ENCODE results near the gene BRD8.
"Not testable (repeated sequence)": the region's sequence is repeated elsewhere in the genome, so short reads cannot be mapped to it uniquely, and the experiment has no call there.

BRD8 gene

DNA sequence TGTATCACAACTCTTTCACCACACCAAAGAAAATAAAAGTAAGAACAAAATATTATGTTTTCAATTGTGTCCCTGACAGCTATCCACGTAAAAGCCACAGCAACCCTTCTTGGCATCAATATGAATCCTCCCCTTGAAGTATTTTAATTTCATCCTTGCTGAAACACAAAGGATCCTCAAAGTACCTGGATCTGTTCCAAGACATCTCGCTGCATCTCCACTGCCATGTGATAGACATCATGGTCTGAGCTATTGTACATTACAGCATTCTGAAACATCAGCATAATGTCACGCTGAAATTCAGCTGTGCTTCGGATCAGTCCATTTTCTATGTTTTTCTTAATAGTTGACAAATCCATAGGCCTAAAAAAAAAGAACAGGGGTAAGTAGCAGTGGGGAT, 17.7 kb downstream of the BRD8 start:
- DNase-seq = no peak

DNA sequence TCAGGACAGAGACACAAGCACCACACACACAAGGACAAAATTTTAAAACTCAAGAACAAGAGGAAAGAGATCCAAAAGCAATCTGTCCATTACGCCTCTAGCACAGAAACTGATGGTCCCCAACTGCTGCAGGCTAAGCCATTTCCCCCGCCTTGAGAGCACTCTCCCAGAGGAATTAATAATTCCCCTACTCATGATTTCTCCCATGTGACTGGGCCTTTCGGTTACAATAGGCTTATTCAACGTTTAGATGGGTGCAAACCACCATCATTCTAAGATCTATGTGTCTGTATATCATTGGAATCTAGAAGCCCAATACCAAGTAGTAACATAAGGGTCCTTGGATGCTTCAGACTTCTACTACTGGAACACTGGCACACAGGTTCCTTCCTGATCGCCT, 18.8 kb downstream of the BRD8 start:
- DNase-seq = no peak

DNA sequence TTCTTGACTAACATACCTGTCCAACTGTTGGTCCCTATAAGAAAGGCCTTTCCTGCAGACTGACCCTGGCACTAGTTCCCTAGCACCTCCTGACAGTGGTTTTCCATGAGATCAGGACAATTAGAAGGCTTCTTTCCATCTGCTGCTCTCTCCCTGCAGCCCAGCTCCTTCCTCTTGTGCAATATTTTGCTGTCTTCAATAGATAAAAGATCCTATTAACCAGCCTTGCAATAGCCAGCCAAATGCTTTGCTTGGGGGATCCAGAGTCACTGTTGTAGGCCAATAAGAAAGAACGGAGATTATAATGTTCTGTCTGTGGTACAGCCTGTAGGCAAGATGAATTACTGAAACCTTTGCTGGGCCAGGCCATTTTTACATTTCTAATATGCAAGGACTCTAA, 20.8 kb downstream of the BRD8 start:
- DNase-seq = no peak

DNA sequence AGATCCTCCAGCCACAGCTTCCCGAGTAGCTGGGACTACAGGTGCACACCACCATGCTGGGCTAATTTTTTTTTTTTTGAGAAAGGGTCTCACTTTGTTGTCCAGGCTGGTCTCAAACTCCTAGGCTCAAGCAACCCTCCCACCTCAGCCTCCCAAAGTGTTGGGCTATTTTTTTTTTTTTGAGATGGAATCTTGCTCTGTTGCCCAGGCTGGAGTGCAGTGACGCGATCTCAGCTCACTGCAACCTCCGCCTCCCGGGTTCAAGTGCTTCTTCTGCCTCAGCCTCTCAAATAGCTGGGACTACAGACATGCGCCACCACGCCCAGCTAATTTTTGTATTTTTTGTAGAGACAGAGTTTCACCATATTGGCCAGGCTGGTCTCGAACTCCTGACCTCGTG, 22.5 kb downstream of the BRD8 start:
- not testable (repeated sequence) for DNase-seq

DNA sequence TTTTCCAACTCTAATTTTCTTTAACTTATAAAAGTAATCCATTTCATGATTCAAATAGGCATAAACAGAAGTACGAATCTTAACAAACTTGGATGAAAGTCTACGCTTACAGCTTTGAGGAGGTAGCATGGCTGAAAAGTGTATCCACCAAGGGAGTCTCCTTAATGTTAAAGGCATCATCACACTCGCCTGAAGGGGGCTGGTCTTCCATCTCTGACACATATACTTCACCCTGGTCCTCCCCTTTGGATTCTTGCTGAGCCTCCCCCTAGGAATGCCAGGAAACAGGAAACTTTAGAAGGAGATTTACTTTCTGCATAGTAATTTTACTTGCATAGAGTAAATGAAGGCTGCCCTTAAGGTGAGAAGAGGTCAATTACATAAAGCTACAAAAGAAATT, 28.9 kb downstream of the BRD8 start:
- DNase-seq = no peak

DNA sequence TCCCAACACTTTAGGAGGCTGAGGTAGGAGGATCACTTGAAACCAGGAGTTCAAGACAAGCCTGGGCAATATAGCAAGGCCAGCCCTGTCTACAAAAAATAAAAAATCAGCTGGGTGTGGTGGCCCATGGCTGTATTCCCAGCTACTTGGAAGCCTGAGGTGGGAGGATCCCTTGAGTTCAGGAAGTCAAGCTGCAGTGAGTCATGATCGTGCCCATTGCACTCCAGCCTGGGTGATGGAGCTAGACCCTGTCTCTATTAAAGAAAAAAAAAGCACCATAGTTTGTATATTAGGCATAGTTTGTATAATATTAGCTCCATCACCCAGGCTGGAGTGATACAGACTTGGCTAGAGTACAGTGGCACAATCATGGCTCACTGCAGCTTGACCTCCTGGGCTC, 29.6 kb downstream of the BRD8 start:
- no peak for DNase-seq

DNA sequence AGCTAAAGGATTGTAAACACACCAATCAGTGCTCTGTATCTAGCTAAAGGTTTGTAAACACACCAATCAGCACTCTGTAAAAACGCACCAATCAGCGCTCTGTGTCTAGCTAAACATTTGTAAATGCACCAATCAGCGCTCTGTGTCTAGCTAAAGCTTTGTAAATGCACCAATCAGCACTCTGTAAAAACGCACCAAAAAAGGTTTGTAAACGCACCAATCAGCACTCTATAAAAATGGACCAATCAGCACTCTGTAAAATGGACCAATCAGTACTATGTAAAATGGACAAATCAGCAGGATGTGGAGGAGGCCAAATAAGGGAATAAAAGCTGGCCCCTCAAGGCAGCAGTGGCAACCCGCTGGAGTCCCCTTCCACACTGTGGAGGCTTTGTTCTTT, 34.9 kb downstream of the BRD8 start:
- DNase-seq = not testable (repeated sequence)

DNA sequence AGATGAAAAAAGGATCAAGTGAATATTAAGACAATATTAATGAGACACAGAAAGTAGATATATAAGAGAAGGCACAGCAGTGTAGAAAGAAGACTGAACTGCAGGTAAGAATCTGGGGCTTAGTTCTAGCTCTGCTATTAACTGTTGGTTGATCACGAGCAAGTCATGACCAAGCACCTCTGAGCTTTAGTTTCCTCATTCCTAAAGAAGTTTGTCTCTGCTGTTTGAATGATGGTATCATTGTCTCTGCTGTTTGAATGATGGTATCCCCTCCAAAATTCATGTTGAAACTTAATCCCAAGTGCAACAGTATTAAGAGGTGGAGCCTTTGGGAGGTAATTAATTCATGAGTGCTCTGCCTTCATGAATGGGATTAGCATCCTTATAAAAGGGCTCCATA, 36.7 kb downstream of the BRD8 start:
- no peak for DNase-seq

DNA sequence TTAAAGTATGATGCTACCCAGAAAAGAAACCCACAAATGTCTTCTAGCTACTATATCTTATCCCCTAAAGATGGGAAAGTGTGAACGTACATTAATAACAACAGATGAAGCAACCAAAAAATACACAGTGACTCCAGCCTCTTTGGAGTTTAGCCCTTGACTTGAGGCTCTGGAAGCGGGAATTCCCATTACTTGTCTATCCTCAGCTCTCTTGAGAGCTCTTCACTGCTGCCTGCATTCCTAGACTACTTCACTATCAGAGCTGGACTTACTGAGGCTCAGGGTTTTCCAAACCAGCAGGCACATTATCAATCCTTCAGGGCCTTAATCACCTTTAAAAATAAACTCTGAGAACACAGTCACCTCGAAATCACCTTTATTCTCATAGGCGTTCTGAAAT, 38.2 kb downstream of the BRD8 start:
- DNase-seq = no peak

DNA sequence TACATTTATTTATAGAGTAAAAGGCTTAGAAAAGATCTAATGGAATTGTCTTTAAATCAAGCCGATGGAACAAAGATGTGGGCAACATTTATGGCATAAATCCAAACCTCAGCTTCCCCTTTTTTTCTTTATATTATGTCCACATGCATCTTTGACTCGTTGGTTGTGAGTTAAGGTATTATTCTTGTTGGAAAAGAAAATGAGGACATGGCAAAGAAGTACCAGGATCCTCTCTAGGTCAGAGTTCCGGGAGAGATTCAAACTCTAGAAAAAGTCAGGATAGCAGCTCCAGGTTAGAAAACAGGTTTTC, 38.7 kb downstream of the BRD8 start:
- no peak for DNase-seq

DNA sequence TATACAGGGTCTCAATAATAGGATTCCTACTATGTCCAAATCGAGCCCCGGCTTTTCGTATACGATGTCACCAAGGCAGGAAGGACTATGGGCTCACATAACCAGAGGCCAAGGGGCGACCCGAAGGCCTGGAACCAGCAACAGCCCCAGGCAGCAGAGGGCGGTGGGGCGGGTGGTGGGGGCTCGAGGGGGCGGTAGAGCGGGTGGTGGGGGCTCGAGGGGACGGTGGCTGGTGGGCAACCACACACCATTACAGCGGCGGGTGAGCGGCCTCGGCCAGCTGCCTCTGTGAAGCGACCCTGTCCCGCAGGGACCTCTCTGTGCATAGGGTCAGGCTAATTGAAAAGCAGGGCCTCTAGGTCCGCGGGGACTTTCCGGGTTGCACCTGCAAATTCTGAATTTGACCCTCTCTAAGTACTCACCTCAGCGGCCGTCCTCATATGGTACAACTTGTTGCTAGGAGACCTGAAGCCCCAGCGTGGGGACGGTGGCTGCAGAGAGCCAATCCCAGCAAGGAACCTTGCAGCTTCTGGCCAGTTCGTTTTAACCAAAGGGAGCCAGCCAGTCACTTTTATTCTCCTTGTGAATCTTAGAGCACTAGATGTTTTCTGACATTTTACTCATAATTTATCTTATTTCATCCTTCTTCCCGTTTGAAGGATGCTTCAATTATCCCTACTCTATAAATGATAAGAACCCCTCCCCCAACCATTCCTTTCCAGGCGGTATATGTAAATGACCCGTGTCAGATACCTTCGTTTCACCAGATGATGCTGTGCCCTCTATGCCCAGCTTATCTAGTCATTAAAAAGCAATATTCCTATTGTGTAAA, 39.3 kb downstream of the BRD8 start, which contains the start of gene NME5:
NME5 (minus strand) TSS at position 480 of the 832 bp plus-strand sequence. CDS start 648 bp downstream, outside the sequence.
- no peak for DNase-seq

DNA sequence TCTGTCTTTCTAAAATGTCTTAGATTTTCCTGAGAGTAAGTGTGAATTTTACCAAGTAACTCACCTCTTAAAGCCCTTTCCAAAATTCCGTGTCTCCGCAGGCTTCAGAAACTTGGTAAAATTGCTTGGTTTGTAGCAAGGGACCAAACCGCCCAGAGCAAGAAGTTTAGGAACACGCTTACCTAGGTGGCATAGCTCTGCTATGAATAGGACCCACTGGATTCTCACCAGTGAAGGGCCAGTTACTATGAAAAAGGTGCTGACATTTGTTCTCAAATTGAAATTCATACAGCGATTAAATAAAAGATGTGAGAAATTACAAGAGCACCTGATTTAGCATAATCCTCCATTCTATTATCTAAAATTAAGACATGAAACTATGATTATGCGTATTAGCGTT, 45.9 kb downstream of the BRD8 start:
- no peak for DNase-seq

DNA sequence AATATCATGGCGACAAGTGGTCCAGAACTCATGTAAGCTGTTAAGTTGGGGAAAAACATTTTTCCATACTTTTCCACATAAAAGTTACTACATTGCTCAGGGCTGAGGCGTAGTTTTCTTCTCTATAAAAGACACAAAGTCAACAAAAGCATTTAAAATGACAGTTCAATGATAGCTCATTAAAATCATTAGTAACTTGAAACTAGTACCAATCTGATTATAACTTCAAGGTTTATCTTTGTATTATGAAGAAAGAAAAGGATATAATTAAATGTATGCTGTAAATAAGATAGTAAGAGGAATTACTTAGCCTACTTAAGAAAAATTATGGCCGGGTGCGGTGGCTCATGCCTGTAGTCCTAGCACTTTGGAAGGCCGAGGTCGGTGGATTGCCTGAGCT, 49.1 kb downstream of the BRD8 start:
- DNase-seq = no peak

DNA sequence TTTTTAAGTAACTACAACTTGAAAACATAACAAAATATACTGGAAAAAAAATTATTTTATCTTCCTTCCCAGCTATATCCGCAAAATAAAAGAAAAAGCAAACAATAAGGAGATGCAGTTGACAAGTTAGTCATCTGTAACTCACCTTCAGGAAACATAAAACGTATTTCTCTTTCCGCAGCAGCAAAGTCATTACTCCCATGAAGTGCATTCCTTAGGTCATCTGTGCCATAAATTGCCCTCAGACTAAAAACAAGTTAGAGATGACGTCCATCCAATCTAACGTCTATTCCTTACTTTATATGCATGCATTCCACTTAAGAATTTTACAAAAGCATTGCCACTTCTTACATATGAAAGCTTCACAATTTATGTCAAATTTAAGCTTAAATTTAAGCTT, 50.1 kb downstream of the BRD8 start:
- DNase-seq = no peak

DNA sequence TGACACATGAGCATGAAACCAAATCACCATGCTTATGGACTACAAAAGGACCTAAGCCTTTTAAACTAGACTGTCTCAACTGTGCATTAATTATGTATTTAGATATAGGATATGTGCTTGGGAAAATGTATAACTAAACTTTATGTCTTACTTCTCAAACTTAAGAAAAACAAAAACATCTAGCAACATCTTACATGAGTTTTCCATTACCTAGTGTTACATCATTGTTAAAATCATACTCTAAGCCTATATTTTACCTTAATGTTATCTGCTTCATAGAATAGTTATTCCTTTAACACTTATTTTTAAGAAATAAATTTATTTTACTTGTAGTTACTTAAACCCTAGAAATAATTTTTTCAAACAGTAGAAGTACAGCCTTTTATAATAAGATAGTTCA, 63.2 kb downstream of the BRD8 start:
- no peak for DNase-seq

DNA sequence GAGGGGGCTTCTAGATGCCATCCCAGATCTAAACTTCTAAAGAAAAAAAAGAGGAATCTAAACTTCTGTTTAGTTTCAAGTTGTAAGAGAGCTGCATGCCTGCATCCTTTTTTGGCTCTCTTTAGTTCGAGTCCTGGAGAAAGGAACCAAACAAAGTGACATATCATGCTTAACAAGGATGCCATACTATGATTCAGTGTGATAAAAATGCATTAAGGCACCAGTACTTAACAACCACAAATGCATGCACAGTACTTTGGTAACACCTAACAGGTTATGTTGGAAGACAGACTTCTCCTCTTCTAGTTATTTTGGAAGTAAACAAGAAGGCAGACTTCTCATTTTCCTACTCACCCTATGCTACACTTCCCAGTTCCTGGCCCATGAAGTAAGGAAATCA, 66.5 kb downstream of the BRD8 start:
- DNase-seq = no peak

DNA sequence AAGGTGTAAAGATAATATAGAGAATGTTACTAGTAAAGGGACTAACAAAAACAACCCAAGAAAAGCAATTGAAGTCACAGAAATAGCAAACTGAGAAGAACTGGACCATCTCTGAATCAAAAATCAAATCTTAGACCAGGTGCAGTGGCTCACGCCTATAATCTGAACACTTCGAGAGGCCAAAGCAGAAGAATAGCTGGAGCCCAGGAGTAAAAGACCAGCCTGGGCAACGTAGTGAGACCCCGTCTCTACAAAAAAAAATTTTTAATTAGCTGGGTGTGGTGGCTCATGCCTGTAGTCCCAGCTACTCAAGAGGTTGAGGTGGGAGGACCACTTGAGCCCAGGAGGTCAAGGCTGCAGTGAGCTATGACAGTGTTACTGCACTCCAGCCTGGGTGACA, 67.2 kb downstream of the BRD8 start:
- no peak for DNase-seq

DNA sequence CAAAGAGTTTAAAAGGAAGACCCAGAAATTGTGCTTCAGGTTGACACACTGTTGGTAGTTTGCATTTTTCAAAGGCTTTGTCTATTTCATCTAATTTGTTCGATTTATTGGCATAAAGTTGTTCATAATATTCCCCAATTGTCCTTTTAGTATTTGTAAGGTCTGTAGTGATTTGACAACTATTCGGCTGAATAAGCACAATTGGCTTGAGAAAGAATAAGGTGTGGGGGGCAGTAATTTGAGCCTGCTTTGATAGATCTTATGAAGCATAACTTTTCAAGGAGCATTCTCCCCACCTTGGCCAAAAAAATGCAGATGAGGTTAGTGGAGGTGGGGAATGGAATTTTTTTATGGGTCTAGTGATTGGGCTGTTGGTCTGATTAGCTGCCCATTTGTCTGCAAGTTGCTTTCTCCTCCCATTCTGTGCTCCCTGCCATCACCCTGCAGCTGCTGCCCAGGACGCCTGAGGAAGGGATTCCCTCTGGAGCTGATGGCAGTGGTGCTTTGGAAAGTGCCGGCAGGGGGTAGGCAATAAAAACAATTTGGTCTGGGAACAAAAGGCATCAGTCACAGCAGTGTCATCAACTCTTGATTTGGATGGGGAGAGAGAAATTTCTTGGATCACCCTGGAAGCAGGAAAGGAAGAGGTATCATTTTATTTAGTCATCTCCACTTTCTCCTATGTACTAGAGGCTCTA, 68.0 kb downstream of the BRD8 start:
- no peak for DNase-seq

DNA sequence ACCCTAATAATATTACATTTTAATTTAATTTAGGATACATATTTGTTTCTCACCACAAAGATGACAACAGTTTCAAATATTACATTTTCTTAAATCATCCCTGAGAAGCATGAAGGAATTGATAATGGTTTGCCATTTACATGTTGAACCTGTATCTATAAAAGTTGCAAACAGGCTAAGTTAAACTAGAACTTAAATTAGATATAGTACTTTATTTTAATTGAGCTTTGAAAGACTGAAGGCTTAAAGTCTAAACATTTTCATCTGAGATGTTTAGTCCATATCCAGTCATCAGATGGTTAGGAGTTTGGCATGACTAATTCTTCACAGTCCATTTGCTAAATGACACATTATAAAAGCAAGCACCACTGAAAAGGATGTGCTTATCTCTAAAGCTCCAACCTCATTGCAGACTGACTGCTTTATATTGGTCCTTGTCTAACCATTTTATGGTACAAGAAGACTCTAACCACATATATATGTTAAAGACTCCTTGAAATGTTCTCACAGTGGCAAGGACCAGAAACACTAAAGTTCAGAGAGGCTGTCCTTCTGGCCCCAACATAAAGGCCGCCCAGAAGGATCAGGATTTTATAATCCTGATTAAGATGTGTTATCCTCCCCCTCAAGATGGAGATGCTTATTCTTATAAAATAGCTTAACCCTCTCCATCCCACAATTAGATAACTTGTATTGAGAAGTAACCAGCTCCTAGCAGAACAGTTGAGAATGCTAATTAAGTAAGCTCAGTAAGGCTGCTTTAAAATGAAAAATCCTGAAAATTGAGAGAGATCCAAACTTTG, 68.8 kb downstream of the BRD8 start:
- DNase-seq = no peak

DNA sequence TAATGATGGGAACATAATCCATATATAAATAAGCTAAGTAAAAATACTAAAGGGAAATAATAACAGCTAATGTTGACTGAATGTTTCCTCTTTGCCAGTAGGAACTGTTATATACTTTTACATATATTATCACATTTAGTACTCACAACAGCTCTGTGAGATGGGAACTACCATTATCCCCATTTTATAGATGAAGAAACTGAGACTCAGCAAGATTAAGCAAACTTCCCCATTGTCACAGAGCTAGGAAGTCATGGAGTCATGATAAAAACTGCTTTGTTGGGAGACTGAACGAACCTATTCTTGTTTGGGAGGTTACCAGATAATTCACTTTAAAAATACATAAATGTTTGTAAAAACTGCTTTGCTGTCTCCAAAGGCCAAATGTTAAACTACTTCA, 71.2 kb downstream of the BRD8 start:
- DNase-seq = no peak

DNA sequence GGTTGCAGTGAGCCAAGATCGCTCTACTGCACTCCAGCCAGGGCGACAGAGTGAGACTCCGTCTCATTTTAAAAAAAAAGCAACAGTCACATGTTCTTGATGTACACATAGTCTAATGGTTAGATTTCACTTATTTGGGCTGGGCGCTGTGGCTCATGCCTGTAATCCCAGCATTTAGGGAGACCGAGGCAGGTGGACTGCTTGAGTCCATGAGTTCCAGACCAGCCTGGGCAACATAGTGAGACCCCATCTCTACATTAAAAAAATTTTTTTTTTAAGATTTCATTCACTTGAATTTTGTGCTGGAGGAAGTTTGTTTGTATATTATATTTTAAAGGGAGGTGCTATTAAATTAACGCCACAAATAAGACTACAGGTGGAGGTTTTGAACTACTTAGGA, 72.7 kb downstream of the BRD8 start:
- no peak for DNase-seq

DNA sequence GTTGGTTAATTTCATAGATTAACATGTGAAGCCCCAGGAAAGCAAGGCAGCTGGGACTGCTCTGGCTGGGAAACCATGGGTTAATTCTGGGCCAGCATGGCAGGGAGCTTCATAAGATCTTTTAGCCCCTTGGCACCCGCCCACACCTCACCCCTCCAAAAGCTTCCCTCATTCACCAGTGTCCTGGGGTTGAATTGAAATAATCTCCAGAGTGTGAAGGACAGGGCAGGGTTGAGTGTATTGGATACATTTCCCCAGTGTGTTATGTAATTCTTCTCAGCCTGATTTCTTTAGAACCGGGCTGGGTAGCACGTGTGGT, 75.2 kb downstream of the BRD8 start:
- no peak for DNase-seq

DNA sequence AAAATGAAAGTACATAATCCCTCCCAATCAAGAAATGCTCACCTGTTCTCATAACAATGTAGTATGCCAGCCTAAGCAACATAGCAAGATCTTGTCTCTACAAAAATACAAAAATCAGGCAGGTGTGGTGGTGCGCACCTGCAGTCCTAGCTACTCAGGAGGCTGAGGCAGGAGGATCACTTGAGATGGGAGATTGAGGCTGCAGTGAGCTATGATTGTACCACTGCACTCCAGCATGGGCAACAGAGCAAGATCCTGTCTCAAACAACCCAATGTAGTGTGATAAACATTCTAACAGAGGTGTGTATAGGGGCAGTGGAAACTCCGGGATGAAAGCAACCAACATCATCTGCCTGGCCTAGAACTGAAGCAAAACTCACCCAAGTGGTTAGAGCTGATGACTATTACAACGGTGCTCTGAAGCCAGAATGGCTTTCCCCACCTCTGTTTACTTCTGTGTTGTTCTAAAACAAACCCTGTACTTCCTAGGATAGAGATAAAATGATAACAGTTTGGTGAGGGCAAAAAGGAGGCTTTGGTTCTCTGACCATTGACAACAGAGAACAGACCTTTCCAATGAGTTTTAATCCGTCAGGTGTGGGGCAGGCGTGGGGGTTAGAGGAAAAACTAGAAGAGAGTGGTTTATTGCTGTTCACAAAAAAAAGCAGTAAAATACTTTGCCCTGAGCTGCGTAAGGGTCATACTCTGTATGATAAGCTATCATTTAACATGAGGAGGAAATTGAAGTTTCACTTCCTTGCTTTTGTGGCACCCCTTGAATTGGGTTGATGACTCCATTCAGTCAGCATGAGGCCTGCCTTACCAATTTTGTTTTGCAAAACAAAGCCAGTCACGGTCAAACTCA, 75.7 kb downstream of the BRD8 start:
- no peak for DNase-seq

All from CD4-positive, alpha-beta T cell treated with Interleukin-10 for 1 hour (primary cell).